Esophagus muscularis mucosa (tissue), 4 donors: Measurements from ENCODE around the gene FAM110D. TPM values are rescaled to one million over a fixed set of nuclear protein-coding genes. Genes with fewer than 3 reads are reported as not detected.

ENCODE experiments used
- DNase-seq: peaks from one replicate; pipeline ENCODE4 v3.0.0-alpha.2; 2017; ENCODE audit errors: extremely low spot score
- H3K27ac ChIP-seq, 4 donors: fragments of 200-600 bp; sonication (generic); replicated peaks in 1 of 4; 1 replicate in 3 of 4; 2 replicates in 1 of 4; pipeline ENCODE4 v1.5.1; 2016 to 2019; ENCODE audit warnings: mild to moderate bottlenecking in 1 of 4
- H3K27me3 ChIP-seq, 4 donors: fragments of 200-600 bp; sonication (generic); one replicate each; pipeline versions ENCODE4 v1.5.1 to v1.6.0; 2016 to 2019
- H3K36me3 ChIP-seq, 4 donors: fragments of 200-600 bp; sonication (generic); one replicate each; pipeline ENCODE4 v1.5.1; 2016 to 2019
- H3K4me1 ChIP-seq, 4 donors: fragments of 200-600 bp; sonication (generic); one replicate each; pipeline ENCODE4 v1.5.1; 2016 to 2019
- H3K4me3 ChIP-seq, 4 donors: fragments of 200-600 bp; sonication (generic); 1 replicate in 2 of 4; 2 replicates in 2 of 4; pipeline ENCODE4 v1.5.1; 2016 to 2019; ENCODE audit warnings: mild to moderate bottlenecking in 4 of 4, moderate library complexity in 1 of 4
- H3K9me3 ChIP-seq, 4 donors: fragments of 200-600 bp; sonication (generic); 1 replicate in 3 of 4; 2 replicates in 1 of 4; pipeline ENCODE4 v1.5.1; 2016 to 2019
- CTCF ChIP-seq, 3 experiments: fragments of 200-600 bp in 2 of 3; fragments of 450-650 bp in 1 of 3; sonication (generic) in 2 of 3; IDR thresholded peaks; one replicate each; pipeline ENCODE4 v1.5.1; 2017 to 2019; ENCODE audit warnings: antibody characterized with exemption in 3 of 3, mild to moderate bottlenecking in 2 of 3, moderate library complexity in 1 of 3
- EP300 ChIP-seq: sonication (generic); formaldehyde crosslinking; IDR thresholded peaks from one replicate; pipeline ENCODE4 v1.6.1; 2017; ENCODE audit warnings: antibody characterized with exemption
- POLR2A ChIP-seq: fragments of 450-650 bp; IDR thresholded peaks from one replicate; pipeline ENCODE4 v1.6.1; 2017; ENCODE audit warnings: antibody characterized with exemption, moderate library complexity, mild to moderate bottlenecking, low read depth
- POLR2AphosphoS5 ChIP-seq, 2 donors: sonication (generic); formaldehyde crosslinking; IDR thresholded peaks; one replicate each; pipeline ENCODE4 v1.6.1; 2017; ENCODE audit warnings: antibody characterized with exemption in 2 of 2
- WGBS: methylation state at CpG from one replicate; pipeline ENCODE4 v1.1.5; 2018; 5-methylcytosine and 5-hydroxymethylcytosine counted together
- intact Hi-C: fragments of 100-400 bp; cut with DNase I; formaldehyde crosslinking; loops from one replicate; pipeline ENCODE4 v1.15.1; 2023
- total RNA-seq, 4 donors: library from RNA; depleted of rRNA; stranded (reverse); fragments of >200 nt; gene quantifications; one replicate each; pipeline versions ENCODE4 v1.1.0 to v1.2.1, GENCODE V29; 2016

FAM110D gene
- total RNA-seq, 4 donors from 2014 or later = 2.9 to 17.9 (median 11.6) TPM

DNA sequence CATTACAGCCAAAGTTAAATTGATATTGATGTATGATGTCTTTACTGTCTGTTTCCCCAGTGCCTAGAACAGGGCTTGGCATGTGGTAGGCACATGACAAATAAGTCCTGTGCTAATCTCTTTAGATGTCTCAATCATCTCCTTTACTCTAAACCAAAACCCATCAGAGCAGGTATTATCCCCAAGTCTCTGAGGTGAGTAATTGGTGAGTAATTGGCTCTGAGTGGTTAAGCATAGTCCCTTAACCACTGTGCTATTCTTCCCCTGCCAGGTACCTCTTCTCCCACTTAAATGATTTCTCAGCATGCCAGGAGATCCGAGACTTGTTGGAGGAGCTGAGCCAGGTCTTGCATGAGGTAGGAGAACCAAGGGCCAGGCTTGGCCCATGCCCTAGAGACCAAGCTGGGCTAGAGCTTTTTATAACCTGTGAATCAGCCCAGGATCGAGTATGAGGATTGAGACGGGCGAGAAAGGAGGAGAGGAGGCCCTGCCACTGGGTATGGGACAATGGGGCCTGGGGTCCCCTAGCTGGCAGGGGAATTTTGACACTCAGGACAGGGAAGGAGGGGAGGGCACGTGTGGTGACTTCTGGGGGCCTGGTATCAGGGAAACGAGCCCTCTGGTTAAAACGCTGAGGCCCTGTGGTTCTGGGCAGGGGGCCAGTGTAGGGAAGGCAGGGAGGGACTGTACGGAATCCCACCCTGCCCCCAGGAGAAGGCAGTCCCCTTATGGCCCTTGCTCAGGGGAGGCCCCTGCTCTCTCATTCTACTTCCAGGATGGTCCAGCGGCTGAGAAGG is 22.9 kb downstream of the FAM110D start:
- TF ChIP-seq POLR2A (no peak), EP300 (no peak), POLR2AphosphoS5 (IDR thresholded peaks at IDR 0.05) (no peak), CTCF (IDR thresholded peaks at IDR 0.05) (no peak)
- Histone ChIP-seq H3K9me3 (no peaks in the 10 kb centered on the region), H3K27ac (no peak overlapping the region), H3K27me3 (no peaks in the 10 kb centered on the region), H3K36me3 (peaks cover 0 to 3% (median 0%) of the 10 kb centered on the region in 4 donors), H3K4me1 (no peaks in the 10 kb centered on the region), H3K4me3 (no peak overlapping the region)
- intact Hi-C loops = no loop called here
- 68% methylated on average over 9 of the region's 9 CpGs for WGBS
- no peak for DNase-seq

DNA sequence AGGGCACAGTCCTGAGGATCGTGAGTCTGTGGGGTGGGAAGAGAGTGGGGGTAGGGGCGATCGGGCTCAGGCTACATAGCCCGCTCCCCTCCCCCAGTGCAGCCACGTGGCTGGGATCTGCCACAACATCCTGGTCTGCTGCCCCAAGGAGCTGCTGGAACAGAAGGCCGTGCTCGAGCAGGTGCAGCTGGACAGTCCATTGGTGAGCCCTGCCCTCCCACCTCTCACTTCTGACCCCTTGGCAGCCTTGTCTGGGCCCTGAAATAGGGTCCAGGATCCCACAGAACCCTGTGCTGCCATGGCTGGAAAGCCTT is 23.5 kb downstream of the FAM110D start:
- TF ChIP-seq POLR2A = no peak
- TF ChIP-seq CTCF (IDR thresholded peaks at IDR 0.05) = no peak
- TF ChIP-seq EP300 = no peak
- no peak for TF ChIP-seq POLR2AphosphoS5 (IDR thresholded peaks at IDR 0.05)
- WGBS = 79% methylated on average over 3 of the region's 7 CpGs
- Histone ChIP-seq H3K9me3 (no peaks in the 10 kb centered on the region), H3K4me1 (no peaks in the 10 kb centered on the region), H3K27me3 (no peaks in the 10 kb centered on the region), H3K4me3 (no peak overlapping the region), H3K36me3 (peaks cover 0 to 3% (median 0%) of the 10 kb centered on the region in 4 donors), H3K27ac (no peak overlapping the region)
- DNase-seq = no peak
- intact Hi-C loops = no loop called here

- WGBS = 89% methylated on average over 7 of the region's 7 CpGs
- TF ChIP-seq POLR2A = no peak
- TF ChIP-seq CTCF (IDR thresholded peaks at IDR 0.05) = no peak
- TF ChIP-seq EP300 = no peak
- no peak for TF ChIP-seq POLR2AphosphoS5 (IDR thresholded peaks at IDR 0.05)
- Histone ChIP-seq H3K4me3 (no peak overlapping the region), H3K4me1 (no peaks in the 10 kb centered on the region), H3K27me3 (no peaks in the 10 kb centered on the region), H3K27ac (no peak overlapping the region), H3K9me3 (no peaks in the 10 kb centered on the region), H3K36me3 (peaks cover 0 to 3% (median 0%) of the 10 kb centered on the region in 4 donors)
- intact Hi-C loops = no loop called here
- DNase-seq = no peak
Observed at GRCh38 chr1:26184086-26184485, 25.2 kb downstream of the FAM110D start.

- no peaks in the 10 kb centered on the region for H3K9me3 ChIP-seq
- H3K27ac ChIP-seq = no peak overlapping the region
- no peak for DNase-seq
- peaks cover 0 to 3% (median 0%) of the 10 kb centered on the region in 4 donors for H3K36me3 ChIP-seq
- no peaks in the 10 kb centered on the region for H3K27me3 ChIP-seq
- TF ChIP-seq POLR2AphosphoS5 (IDR thresholded peaks at IDR 0.05) (no peak), POLR2A (no peak), EP300 (no peak), CTCF (IDR thresholded peaks at IDR 0.05) (no peak)
- intact Hi-C loops = no loop called here
- no peaks in the 10 kb centered on the region for H3K4me1 ChIP-seq
- whole genome bisulfite sequencing = 92% methylated on average over 19 of the region's 21 CpGs
- H3K4me3 ChIP-seq = no peak overlapping the region
Observed at GRCh38 chr1:26184883-26185282, 26.0 kb downstream of the FAM110D start.

GRCh38 chr1:26187882-26188281 is 29.0 kb downstream of the FAM110D start:
- Histone ChIP-seq H3K4me3 (no peak overlapping the region), H3K27ac (no peak overlapping the region), H3K27me3 (no peaks in the 10 kb centered on the region), H3K9me3 (no peaks in the 10 kb centered on the region), H3K36me3 (no peaks in the 10 kb centered on the region), H3K4me1 (no peaks in the 10 kb centered on the region)
- WGBS = 92% methylated on average over 6 of the region's 6 CpGs
- intact Hi-C loops = no loop called here
- TF ChIP-seq CTCF (IDR thresholded peaks at IDR 0.05) (no peak), EP300 (no peak), POLR2AphosphoS5 (IDR thresholded peaks at IDR 0.05) (no peak), POLR2A (no peak)
- DNase-seq = no peak
